Pancreas (tissue), 10 donors: ENCODE data around the gene ELANE. TPM values are rescaled to one million over a fixed set of nuclear protein-coding genes. Genes with fewer than 3 reads are reported as not detected.

Experiments used
- ATAC-seq, 4 donors: fragments of 200-7000 bp; cut with Tn5 transposase; one replicate each; pipeline versions ENCODE4 v1.8.0 to v1.9.1; 2020; ENCODE audit warnings: mild to moderate bottlenecking in 4 of 4, moderate library complexity in 4 of 4
- DNase-seq, 6 donors: peaks; one replicate each; pipeline ENCODE4 v3.0.0-alpha.2; 2020
- FAIRE-seq: peaks from 2 replicates; lab custom pipeline; 2012; peaks lifted over from hg19 to GRCh38; lab: Jason Lieb, UNC
- H3K27ac ChIP-seq, 4 donors: fragments of 200-600 bp; sonication (generic); 1 replicate in 3 of 4; 2 replicates in 1 of 4; pipeline versions ENCODE4 v1.5.0 to v1.8.0; 2020
- H3K27me3 ChIP-seq, 4 donors: fragments of 200-600 bp; one replicate each; pipeline ENCODE4 v1.8.0; 2021
- H3K36me3 ChIP-seq, 3 donors: fragments of 200-600 bp; sonication (generic) in 1 of 3; one replicate each; pipeline versions ENCODE4 v1.5.0 to v1.8.0; 2020 to 2021
- H3K4me1 ChIP-seq, 3 donors: fragments of 200-600 bp; one replicate each; pipeline ENCODE4 v1.8.0; 2021
- H3K4me3 ChIP-seq, 4 donors: fragments of 200-600 bp; sonication (generic) in 2 of 4; one replicate each; pipeline versions ENCODE4 v1.5.0 to v1.8.0; 2020 to 2021
- H3K9me3 ChIP-seq, 4 donors: fragments of 200-600 bp; one replicate each; pipeline ENCODE4 v1.8.0; 2021
- CTCF ChIP-seq, 4 donors: fragments of 200-600 bp; sonication (generic) in 3 of 4; IDR thresholded peaks; one replicate each; pipeline versions ENCODE4 v1.5.0 to v1.8.0; 2021; ENCODE audit warnings: antibody characterized with exemption in 4 of 4
- WGBS, 2 donors: extraction: QIAGEN DNeasy Blood & Tissue Kit; methylation state at CpG; one replicate each; pipeline ENCODE4 v1.1.7; 2013; 5-methylcytosine and 5-hydroxymethylcytosine counted together
- intact Hi-C, 3 donors: fragments of 100-400 bp; cut with DNase I; formaldehyde crosslinking; loops; one replicate each; pipeline versions ENCODE4 v1.11.1 to v1.14.2; 2022
- polyA plus RNA-seq, 2 donors: library from polyadenylated mRNA; stranded (reverse); fragments of 200-250 nt; gene quantifications; one replicate each; pipeline ENCODE4 v1.2.3, GENCODE V29; 2013
- total RNA-seq, 6 donors: library from RNA; stranded (reverse); fragmentation: NEBNext Ultra II Directional in 4 of 6; extraction: Animal tissue kit (Norgen Biotek cat#: 25700) in 4 of 6; gene quantifications; one replicate each; pipeline versions ENCODE4 v1.2.1 to v1.2.4, GENCODE V29; 2021 to 2023
- donor health status: healthy with polysubstance abuse.
- donor health status: DM: no; HTN: no; CAD: no; lungs with moderate emphysema.
- donor health status: DM: no; HTN: no; CAD: no.
- donor health status: control.
- donor health status: control.
- donor health status: Bipolar disorder and iron deficiency.
- donor health status: DM: yes; HTN: yes; CAD: no.
- donor health status: DM: no; HTN: no; CAD: no.
- donor health status: DM: no; HTN: no; CAD: no.
- donor health status: DM: yes; HTN: yes; CAD: no.

The ELANE gene
- total RNA-seq (under 1 TPM in 2 of 6 donors, not detected in 4; 0.16 to 0.35 TPM), polyA plus RNA-seq (under 1 TPM; 0.19 to 0.57 TPM)

DNA sequence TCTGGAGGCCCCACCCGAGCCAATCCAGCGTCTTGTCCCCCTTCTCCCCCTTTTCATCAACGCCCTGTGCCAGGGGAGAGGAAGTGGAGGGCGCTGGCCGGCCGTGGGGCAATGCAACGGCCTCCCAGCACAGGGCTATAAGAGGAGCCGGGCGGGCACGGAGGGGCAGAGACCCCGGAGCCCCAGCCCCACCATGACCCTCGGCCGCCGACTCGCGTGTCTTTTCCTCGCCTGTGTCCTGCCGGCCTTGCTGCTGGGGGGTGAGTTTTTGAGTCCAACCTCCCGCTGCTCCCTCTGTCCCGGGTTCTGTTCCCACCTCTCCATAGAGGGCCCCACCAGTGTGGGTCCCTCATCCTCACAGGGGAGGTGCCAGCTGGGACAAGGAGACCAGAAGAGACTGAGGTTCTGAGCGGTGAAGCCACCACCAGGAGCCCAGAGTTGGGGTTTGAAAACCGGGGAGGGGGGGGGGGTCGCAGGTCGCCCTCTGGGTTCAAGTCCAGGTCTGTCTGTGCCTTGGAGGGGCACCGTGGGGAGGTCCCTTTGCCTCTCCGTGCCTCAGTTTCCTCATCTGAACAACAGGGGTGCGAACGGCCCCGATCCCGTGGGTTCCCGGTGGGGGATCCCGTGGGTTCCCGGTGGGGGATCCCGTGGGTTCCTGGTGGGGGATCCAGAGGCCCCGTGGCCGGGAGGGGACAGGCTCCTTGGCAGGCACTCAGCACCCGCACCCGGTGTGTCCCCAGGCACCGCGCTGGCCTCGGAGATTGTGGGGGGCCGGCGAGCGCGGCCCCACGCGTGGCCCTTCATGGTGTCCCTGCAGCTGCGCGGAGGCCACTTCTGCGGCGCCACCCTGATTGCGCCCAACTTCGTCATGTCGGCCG lies at the start of gene ELANE:
Gene ELANE, plus strand, starts transcription at position 168 of the 878 bp plus-strand sequence. Its CDS starts 26 bp downstream, at position 194.
- Histone ChIP-seq H3K36me3 (no peaks in the 10 kb centered on the region), H3K4me1 (peaks cover 0 to 5% (median 0%) of the 10 kb centered on the region in 3 donors), H3K4me3 (no peak within 1 kb of the TSS), H3K27me3 (peaks cover 0 to 7% (median 0%) of the 10 kb centered on the region in 4 donors), H3K27ac (peak within 1 kb of the TSS in 1 of 4 donors; percentile 63), H3K9me3 (no peaks in the 10 kb centered on the region)
- FAIRE-seq = no peak
- intact Hi-C loops = no loop called here
- no peak for TF ChIP-seq CTCF (IDR thresholded peaks at IDR 0.05)
- ATAC-seq = no peak
- DNase-seq = peak in 1 of 6 donors; percentile 72
- 54 to 58% methylated on average over 40 to 55 of the region's 55 CpGs for WGBS, 2 donors

GRCh38 chr19:802498-803098 lies 49.5 kb upstream of the ELANE start:
- Histone ChIP-seq H3K27ac (no peak overlapping the region), H3K36me3 (peaks cover 9 to 38% (median 38%) of the 10 kb centered on the region in 3 donors), H3K27me3 (no peaks in the 10 kb centered on the region), H3K4me1 (peaks cover 30 to 34% (median 30%) of the 10 kb centered on the region in 3 donors), H3K9me3 (no peaks in the 10 kb centered on the region), H3K4me3 (peak overlapping the region in 1 of 4 donors; percentile 17)
- DNase-seq (peak in 1 of 6 donors; percentile 32), ATAC-seq (no peak), FAIRE-seq (no peak)
- 72 to 75% methylated on average over 28 of the region's 28 CpGs for WGBS, 2 donors
- intact Hi-C loops = no loop called here
- TF ChIP-seq CTCF (IDR thresholded peaks at IDR 0.05) = no peak

- no peak for TF ChIP-seq CTCF (IDR thresholded peaks at IDR 0.05)
- DNase-seq = no peak
- H3K9me3 ChIP-seq = no peaks in the 10 kb centered on the region
- FAIRE-seq = no peak
- WGBS, 2 donors = 85 to 91% methylated on average over 17 of the region's 17 CpGs
- H3K27me3 ChIP-seq = no peaks in the 10 kb centered on the region
- peaks cover 9 to 44% (median 44%) of the 10 kb centered on the region in 3 donors for H3K36me3 ChIP-seq
- H3K4me1 ChIP-seq = peaks cover 30 to 34% (median 30%) of the 10 kb centered on the region in 3 donors
- ATAC-seq = no peak
- H3K4me3 ChIP-seq = peak overlapping the region in 1 of 4 donors; percentile 17
- no peak overlapping the region for H3K27ac ChIP-seq
- intact Hi-C loops = no loop called here
Observed at GRCh38 chr19:803099-803561, 49.0 kb upstream of the ELANE start.

- no peak for TF ChIP-seq CTCF (IDR thresholded peaks at IDR 0.05)
- H3K4me3 ChIP-seq = no peak overlapping the region
- H3K36me3 ChIP-seq = peaks cover 9 to 51% (median 49%) of the 10 kb centered on the region in 3 donors
- H3K4me1 ChIP-seq = peaks cover 30 to 34% (median 30%) of the 10 kb centered on the region in 3 donors
- WGBS, 2 donors = 85 to 86% methylated on average over 28 to 31 of the region's 31 CpGs
- no peaks in the 10 kb centered on the region for H3K9me3 ChIP-seq
- FAIRE-seq (no peak), DNase-seq (peak in 1 of 6 donors; percentile 41), ATAC-seq (no peak)
- no peak overlapping the region for H3K27ac ChIP-seq
- no peaks in the 10 kb centered on the region for H3K27me3 ChIP-seq
- intact Hi-C loops = no loop called here
Observed at GRCh38 chr19:803686-804418, 48.3 kb upstream of the ELANE start.
